ENCODE results near the gene IFNAR2.

Gene IFNAR2

GRCh38 chr21:33229784-33230544, at the start of gene IFNAR2:
TSS of gene IFNAR2 (plus strand) at chr21:33229938. CDS start at chr21:33241923, 11,985 bp downstream.
- DNase-seq, result peak; percentile 69

DNA sequence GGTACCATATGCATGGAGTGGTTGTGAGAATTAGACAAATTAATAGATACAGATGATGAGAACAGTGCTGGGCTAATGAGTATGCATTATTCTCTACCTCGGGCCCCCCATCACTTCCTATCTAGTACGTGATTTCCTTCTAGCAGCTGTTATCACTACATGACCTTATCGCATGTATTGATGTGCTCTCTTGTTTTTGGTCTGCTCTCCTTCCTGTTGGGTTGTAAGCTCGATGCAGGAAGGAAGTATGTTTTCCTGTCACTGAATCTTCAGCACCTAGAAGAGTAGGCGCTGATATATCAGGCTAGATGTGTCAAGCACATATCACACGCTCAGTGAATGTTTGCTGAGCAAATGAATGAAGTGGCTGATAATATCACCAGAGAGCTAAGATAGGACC, 43.9 kb upstream of the IFNAR2 start:
- no peak for DNase-seq

GRCh38 chr21:33187276-33187675, 42.5 kb upstream of the IFNAR2 start:
- no peak for DNase-seq

DNA sequence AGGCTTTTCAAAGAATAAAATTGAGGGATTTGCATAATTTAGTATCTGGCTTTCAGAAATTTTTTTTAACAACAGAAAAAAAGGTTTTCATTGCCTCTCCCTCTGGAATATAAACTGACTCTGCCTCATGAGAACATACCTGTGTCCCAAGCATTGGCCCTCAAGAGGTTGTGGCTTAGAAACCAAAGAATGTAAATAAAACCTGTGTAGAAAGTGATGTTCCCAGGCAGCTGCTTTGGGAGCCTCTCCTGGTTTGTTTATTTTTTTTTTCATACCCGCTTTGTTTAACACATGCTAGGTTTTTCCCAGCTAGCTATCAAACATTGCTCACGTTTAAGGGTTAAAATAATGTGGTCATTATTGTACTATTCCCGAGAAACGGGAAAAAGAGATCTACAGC, 40.5 kb upstream of the IFNAR2 start:
- no peak for DNase-seq

DNA sequence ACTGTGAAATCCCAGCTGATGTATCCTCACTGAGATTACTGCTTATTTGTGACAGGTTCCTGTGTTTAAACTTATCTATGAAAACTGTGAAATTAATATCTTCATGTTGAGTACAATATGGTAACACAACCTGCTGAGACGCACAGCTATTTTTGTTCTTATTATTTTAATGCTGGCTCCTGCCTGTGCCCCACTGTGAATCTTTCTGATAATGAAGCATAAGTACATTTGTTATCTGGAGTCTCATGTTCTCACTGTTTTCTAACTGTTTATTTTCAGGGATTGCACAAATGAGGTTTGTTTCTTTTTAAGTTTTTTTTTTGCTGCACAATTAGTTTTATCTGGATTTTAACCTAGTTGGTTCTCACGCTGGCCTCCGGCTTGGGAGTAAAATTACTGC, 39.9 kb upstream of the IFNAR2 start:
- DNase-seq, result no peak

DNA sequence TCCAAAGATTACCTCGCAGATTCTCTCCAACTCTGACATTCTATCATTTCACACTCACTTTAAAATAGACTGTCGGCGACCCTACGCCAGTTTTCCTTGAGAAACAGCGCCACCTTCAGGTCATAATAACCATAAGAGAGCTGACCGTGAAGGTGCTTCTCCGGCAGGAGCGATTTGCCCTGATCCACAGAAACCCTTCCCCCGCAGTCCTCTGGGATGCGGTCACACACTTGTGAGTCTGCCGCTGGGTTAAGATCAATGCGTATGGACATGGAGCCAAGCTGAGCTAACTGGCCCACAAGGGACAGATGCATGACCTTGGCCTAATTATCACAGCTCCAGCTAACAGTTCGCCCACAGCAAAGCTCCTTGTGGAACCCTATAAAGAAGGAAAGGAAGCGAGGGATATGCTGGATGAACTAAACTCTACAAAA, 32.8 kb upstream of the IFNAR2 start:
- peak; percentile 81 for DNase-seq

DNA sequence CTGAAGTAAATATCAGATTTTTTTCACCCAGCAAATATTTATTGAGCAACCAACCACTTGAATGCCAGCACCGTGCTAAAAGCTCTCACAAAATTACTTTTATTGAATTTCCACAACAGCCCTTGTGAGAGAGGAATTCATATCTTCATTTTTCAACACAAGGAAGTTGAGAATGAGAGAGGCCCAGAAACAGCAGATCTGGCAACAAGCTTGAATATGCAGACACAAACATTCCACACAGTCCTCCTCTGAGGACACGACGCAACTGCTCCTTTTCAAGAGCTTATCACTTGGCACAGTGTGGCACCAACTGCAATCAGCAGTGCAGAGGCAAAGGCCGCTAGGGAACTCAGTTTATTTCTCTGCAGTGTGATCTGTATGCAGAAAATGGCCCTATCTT, 32.2 kb upstream of the IFNAR2 start:
- DNase-seq, result no peak

DNA sequence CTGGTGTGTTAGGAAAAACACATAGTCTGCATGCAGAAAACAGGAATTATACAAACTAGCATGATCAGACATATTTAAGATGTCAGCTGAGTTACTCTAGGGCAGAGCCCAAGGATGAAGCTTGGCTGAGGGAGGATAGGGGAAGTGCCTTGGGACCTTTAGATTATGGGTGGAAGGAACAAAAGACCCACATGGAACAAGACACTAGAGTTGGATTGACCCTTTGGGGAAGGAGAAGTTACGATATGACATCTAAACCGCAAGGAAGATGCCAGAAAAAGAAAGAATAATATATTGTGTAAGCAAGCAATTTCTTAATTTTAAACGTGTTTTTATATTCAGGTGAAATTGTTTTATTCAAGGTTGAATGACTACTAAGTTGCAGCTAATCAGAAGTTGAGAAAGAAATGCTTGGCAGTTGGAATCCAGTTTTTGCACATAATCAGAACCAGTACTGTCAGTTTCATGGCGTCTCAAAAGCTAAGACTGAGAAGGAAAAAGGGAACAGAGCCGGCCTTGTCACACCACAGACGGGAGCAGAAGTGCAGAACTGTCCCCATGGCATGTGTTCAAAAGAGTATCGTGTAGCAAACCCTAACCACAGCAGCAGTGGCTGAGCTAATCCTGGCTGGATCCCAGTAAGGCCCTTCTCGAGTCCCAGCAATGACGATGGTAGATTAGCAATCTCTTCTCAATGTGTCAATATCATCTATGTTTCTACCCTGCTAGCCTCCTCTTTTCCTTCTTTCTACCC, 31.2 kb upstream of the IFNAR2 start:
- DNase-seq, result peak; percentile 48

DNA sequence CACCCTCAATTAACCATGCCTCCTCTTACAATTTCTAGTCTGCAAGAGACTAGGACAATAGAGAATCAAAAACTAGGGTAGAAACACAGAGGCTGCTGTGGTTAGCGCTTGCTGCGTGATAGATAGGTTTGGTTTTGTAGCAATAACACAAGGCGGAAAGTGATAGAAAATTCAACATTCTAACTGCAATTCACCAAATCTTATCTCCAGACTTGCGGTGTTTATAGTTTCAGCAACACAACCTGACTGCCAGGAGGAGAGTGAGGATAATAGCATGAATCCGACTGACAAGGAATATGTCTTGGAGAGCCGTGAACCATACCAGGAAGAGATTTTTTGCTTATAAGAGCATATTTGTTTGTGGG, 30.7 kb upstream of the IFNAR2 start:
- no peak for DNase-seq

- DNase-seq, result peak; percentile 91
Observed at GRCh38 chr21:33199516-33200217, 30.1 kb upstream of the IFNAR2 start.

DNA sequence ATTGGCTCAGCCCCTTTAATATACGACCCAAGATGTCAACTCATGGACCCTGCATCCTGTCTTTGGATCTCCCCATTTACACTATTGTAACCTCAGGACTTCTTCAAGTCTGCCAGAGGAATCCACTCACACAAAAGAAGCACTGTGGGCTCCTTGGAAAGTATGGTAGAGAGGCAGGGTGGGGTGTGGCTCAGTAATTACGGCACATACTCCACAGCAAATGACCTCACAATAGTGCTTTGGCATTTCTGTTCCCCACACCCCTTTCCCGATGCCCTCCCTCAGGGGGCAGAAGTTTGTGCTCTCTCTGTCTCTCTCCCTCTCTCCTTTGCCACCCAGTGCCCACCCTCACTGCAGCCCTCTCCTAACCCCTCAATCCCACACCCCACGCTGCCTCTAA, 27.8 kb upstream of the IFNAR2 start:
- DNase-seq, result no peak

DNA sequence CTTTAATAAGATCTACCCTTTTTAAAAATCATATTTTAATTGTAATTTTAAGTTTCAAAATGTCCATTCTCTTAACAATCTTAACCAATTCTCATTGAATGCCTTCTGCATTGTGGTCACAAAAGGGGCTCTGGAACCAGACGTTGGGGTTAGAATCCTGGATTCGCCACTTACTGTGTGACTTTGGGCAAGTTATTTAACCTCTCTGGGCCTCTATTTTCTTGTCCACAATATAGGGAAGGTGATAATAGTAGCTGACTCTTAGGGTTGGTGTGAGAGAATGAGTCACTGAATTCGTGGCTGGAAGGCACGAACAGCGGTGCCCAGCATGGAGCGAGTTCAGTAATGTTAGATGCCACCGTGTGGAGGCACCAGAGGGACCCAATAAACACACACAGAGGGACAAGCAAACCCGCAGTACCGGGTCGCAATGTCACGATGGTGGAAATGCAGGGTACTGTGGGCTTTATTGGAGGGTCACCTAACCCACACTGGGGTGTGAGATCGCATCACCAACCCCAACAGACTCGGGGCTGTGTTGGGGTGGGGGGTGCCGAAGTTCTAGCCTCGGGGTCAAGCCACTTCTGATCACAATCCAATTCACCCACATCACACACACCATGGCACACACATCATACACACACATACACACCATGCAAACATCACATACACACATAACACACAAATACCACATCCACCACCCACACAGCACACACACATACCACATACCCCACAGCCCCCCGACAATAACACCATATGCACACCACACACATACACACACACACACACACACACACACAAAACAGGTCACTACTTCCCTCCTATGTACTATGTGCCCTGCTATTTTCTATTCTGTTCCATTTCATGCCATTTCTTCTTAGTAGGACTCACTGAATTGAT, 27.0 kb upstream of the IFNAR2 start:
- DNase-seq, result no peak

DNA sequence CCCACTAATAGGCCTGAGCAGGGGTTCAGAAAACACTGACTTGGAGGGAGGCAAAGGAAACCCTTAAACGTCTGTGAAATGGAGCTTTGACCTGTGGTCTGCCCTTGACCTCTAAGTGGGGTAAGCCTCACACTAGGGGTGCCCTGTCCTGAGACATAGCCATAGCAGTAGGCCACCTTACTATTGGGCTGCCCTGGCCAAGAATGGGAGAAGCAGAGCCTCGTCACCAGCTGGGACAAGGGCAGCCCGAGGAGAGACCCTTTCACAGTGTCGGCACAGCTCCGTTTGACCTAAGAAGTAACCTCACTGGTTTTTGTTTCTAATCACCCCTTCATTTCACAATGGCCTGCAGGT, 26.4 kb upstream of the IFNAR2 start:
- no peak for DNase-seq

DNA sequence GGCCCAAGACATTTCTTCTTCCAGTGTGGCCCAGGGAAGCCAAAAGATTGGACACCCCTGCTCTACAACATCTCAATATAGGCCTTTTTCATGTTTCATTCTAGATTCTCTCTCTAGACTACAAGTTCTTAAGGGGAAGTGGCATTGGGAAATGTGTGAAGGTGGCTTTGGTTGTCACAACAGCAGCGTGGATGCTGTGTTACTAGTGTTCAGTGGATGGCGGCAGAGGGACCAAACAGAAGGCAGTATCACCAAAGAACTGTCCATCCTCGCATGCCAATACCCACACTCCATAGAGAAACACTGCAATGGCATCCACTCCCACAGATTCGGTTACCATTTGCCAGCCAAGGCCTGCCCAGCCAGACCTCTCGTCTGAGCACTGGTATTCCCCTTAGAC, 24.3 kb upstream of the IFNAR2 start:
- no peak for DNase-seq

- no peak for DNase-seq
Observed at GRCh38 chr21:33206771-33207281, 22.9 kb upstream of the IFNAR2 start.

DNA sequence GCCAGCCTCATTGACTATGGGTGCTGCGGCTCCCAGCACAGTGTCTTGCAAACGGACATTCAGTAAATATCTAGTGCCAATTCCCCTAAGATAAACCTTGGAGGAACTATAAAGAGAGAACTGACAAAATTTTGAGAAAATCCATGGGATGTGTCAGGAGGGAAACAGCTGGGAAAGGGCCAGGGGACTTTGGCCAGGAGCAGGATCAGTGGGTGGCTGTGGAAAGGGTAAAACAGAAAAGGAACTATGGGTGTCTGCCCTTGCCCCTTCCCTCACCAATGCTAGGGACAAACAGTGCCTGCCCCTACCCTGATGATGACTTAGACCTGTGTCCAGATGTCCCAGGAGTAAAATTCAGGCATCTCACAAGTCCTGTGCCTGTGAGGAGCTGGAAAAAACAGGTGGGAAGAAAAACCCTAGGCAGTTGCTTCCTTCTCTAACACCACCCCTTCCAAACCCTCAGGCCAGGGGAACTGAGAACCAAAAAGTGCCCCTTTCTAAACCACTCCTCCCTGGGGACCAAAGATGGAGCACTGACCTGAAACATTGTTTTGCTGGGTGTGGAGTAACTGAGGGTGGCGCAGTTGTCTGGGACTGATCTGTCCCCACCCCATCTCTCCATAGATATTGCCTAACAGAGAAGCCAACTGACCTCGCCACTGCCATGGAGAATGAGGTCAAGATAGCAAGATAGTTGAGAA, 22.1 kb upstream of the IFNAR2 start:
- DNase-seq, result no peak

DNA sequence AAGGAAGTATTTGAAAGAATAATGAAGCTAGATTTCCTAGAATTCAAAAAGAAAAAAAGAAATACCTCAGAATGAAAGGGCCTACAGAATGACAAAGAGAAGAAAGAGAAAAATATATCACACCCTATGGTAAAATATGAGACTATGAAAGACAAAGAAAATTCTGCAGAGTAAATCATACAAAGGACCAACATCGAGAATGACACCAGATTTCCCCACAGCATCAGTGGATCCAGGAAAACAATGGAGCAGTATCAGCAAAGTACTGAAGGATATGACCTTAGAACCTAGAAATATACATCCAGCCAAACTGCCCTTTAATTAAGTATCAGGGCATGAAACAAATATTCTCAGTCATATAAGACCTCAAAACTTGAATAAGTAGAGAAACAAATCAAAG, 21.2 kb upstream of the IFNAR2 start:
- no peak for DNase-seq

- no peak for DNase-seq
Observed at GRCh38 chr21:33211305-33211704, 18.4 kb upstream of the IFNAR2 start.

DNA sequence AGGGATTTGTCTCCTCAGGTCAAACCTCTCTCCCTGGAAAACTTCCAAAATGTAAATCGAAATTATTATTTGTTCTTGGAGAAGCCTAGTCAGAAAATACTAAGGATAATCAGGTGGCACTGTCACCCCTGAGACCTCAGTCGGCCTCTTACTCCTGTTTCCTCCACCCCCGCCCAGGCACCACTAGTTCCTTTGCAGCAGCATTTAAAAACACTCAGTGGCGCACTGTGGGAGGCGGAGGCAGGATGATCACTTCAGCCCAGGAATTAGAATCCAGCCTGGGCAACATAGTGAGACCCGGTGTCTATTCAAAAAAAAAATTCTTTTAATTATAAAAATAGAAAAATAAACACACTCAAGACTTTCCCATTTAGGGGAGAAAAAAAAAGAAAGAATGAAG, 18.0 kb upstream of the IFNAR2 start:
- DNase-seq, result no peak

GRCh38 chr21:33212159-33212851, 17.4 kb upstream of the IFNAR2 start:
- no peak for DNase-seq

- no peak for DNase-seq
Observed at GRCh38 chr21:33214056-33214455, 15.7 kb upstream of the IFNAR2 start.
